Heart right ventricle (tissue), 16 donors: ENCODE measurements around the gene IQCK. TPM values are rescaled to one million over a fixed set of nuclear protein-coding genes. Genes with fewer than 3 reads are reported as not detected.

Experiments used
- ATAC-seq, 8 donors: fragments of 200-7000 bp; cut with Tn5 transposase; one replicate each; pipeline ENCODE4 v1.9.1; 2020; ENCODE audit warnings: mild to moderate bottlenecking in 8 of 8, moderate library complexity in 8 of 8, moderate number of reproducible peaks in 1 of 8
- DNase-seq, 2 donors: peaks; one replicate each; pipeline ENCODE4 v3.0.0-alpha.2; 2020
- H3K27ac ChIP-seq, 10 donors: fragments of 200-600 bp; sonication (generic) in 2 of 10; one replicate each; pipeline versions ENCODE4 v1.5.0 to v1.8.0; 2020 to 2022; ENCODE audit warnings: mild to moderate bottlenecking in 3 of 10
- H3K27me3 ChIP-seq, 7 donors: fragments of 200-600 bp; one replicate each; pipeline ENCODE4 v1.8.0; 2021 to 2022; ENCODE audit warnings: mild to moderate bottlenecking in 2 of 7
- H3K36me3 ChIP-seq, 9 donors: fragments of 200-600 bp; sonication (generic) in 1 of 9; one replicate each; pipeline versions ENCODE4 v1.5.0 to v1.8.0; 2020 to 2022; ENCODE audit warnings: mild to moderate bottlenecking in 2 of 9
- H3K4me1 ChIP-seq, 9 donors: fragments of 200-600 bp; sonication (generic) in 1 of 9; one replicate each; pipeline versions ENCODE4 v1.5.0 to v1.8.0; 2020 to 2022; ENCODE audit warnings: mild to moderate bottlenecking in 4 of 9
- H3K4me3 ChIP-seq, 10 donors: fragments of 200-600 bp; sonication (generic) in 2 of 10; one replicate each; pipeline versions ENCODE4 v1.5.0 to v1.8.0; 2020 to 2022; ENCODE audit warnings: mild to moderate bottlenecking in 7 of 10, moderate library complexity in 2 of 10
- H3K9me3 ChIP-seq, 11 donors: fragments of 200-600 bp in 10 of 11; sonication (generic) in 2 of 11; one replicate each; pipeline versions ENCODE4 v1.5.0 to v1.8.0; 2013 to 2022; ENCODE audit warnings: mild to moderate bottlenecking in 2 of 11, control low read depth in 1 of 11, moderate library complexity in 1 of 11
- WGBS, 2 donors: extraction: QIAGEN DNeasy Blood & Tissue Kit; methylation state at CpG; one replicate each; pipeline ENCODE4 v1.1.7; 2013; ENCODE audit warnings: inconsistent platforms in 1 of 2; 5-methylcytosine and 5-hydroxymethylcytosine counted together
- intact Hi-C, 10 donors: fragments of 100-400 bp; cut with DNase I; formaldehyde crosslinking; loops; one replicate each; pipeline versions ENCODE4 v1.11.1 to v1.14.2; 2022
- polyA plus RNA-seq, 2 donors: library from polyadenylated mRNA; stranded (reverse); fragments of 200-250 nt; gene quantifications; one replicate each; pipeline ENCODE4 v1.2.3, GENCODE V29; 2013
- total RNA-seq, 10 donors: library from RNA; stranded (reverse); fragmentation: NEBNext Ultra II Directional in 3 of 10; extraction: Animal tissue kit (Norgen Biotek cat#: 25700) in 3 of 10; gene quantifications; one replicate each; pipeline versions ENCODE4 v1.2.1 to v1.2.4, GENCODE V29; 2021 to 2023
- TF ChIP-seq, protein P1 (sequence below), 9 donors: fragments of 200-600 bp; sonication (generic) in 2 of 9; IDR thresholded peaks; one replicate each; pipeline versions ENCODE4 v1.5.0 to v1.8.0; 2021 to 2022; ENCODE audit warnings: antibody characterized with exemption in 9 of 9, mild to moderate bottlenecking in 5 of 9, moderate library complexity in 1 of 9
- donor health status: Arrhythmogenic right ventricular cardiomyopathy.
- donor health status: ischemic (EF 13 %, LVEDD 7.1; RV severe dilation, severe dysfunction).
- donor health status: healthy with polysubstance abuse.
- donor health status: DM: no; HTN: yes; CAD: no.
- donor health status: DM: no; HTN: no; CAD: no.
- donor health status: ischemic (EF 25% LVEDD 6.9; RV normal size, moderate dysfunction).
- donor health status: ischemic (EF 25% LVEDD 5.7; RV mildly dilated, moderate dysfunction).
- donor health status: healthy.
- donor health status: DM: yes; HTN: yes; CAD: no.
- donor health status: Ischemic cardiomyopathy.
- donor health status: ischemic (EF 35%, LVEDD 5.7; RV mildly dilated, moderate dysfunction).
- donor health status: nonischemic (EF 11% LVEDD 7.7; RV severe dilation, severe dysfunction).
- donor health status: DM: yes; HTN: yes; CAD: no.
- donor health status: PGD.
- donor health status: ischemic (EF 29% LVEDD 5.4; RV normal size, mild dysfunction).
- donor health status: nonischemic (EF 23%, LVEDD 6.1; RV moderate dilation, normal function).

IQCK gene
- total and polyA plus RNA-seq, 12 donors, result 5.5 to 11.7 (median 7.4) TPM

DNA sequence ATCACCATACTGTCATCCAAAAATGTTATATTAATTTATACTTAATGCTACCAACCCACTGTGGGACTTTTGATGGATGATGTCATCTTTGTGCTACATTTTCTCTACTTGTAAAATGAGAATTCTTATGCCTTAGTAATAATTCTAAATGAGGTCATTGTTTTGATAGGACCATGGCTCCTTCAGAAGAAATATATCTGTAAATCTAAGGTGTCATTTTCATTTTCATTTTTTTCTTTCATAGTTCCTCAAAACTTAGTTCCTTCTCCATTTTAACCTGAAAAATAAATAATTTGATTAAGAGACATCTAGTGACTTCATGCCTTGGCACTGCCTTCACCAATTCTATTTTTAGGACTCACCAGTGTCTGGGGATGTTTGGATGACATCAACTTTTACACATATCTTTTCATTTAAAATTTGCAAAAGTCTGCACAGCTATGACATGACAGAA, 117.9 kb downstream of the IQCK start:
- H3K4me1 ChIP-seq, result peaks cover 0 to 36% (median 8%) of the 10 kb centered on the region in 9 donors
- TF ChIP-seq, protein P1, sequence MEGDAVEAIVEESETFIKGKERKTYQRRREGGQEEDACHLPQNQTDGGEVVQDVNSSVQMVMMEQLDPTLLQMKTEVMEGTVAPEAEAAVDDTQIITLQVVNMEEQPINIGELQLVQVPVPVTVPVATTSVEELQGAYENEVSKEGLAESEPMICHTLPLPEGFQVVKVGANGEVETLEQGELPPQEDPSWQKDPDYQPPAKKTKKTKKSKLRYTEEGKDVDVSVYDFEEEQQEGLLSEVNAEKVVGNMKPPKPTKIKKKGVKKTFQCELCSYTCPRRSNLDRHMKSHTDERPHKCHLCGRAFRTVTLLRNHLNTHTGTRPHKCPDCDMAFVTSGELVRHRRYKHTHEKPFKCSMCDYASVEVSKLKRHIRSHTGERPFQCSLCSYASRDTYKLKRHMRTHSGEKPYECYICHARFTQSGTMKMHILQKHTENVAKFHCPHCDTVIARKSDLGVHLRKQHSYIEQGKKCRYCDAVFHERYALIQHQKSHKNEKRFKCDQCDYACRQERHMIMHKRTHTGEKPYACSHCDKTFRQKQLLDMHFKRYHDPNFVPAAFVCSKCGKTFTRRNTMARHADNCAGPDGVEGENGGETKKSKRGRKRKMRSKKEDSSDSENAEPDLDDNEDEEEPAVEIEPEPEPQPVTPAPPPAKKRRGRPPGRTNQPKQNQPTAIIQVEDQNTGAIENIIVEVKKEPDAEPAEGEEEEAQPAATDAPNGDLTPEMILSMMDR (IDR thresholded peaks at IDR 0.05), result no peak
- no peaks in the 10 kb centered on the region for H3K27me3 ChIP-seq
- no peak overlapping the region for H3K4me3 ChIP-seq
- H3K9me3 ChIP-seq, result no peaks in the 10 kb centered on the region
- H3K36me3 ChIP-seq, result peaks cover 0 to 9% (median 0%) of the 10 kb centered on the region in 9 donors
- no peak for ATAC-seq
- H3K27ac ChIP-seq, result peak overlapping the region in 4 of 10 donors; percentile 7 to 34 (median 28)
- DNase-seq, result no peak
- intact Hi-C loops, result no loop called here

DNA sequence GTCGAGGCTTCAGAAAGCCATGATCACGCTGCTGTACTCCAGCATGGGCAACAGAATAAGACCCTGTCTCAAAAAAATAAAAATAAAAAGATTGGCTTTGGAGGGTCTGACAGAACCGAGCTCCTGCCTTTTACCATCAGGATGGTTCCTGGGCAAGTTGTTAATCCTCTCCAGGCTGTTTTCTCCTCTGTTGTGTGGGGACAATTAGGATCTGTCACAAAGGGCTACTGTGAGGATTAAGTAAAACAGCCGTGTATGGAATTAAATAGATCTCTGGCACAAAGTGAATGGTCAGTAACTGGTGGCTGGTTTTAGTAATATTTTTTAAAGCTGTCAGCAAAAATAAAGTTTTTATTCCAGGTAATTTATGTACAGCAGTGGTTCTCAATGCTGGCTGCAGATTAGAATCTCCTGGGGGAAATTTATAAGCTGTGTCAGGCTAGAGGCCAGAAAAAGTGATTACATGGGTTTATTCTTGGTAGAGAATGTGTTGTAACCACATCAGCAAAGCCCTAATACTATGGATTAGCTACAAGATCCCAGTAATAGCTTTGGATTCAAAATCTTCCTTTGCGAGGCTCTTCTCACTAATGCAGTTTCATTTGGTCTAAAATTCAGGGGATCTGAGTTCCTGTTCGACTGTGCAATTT, 119.4 kb downstream of the IQCK start:
- TF ChIP-seq, protein P1 (IDR thresholded peaks at IDR 0.05), result no peak
- H3K36me3 ChIP-seq, result peaks cover 0 to 4% (median 0%) of the 10 kb centered on the region in 9 donors
- no peaks in the 10 kb centered on the region for H3K27me3 ChIP-seq
- H3K4me1 ChIP-seq, result peaks cover 0 to 42% (median 12%) of the 10 kb centered on the region in 9 donors
- H3K27ac ChIP-seq, result peak overlapping the region in 6 of 10 donors; percentile 8 to 65 (median 35)
- intact Hi-C loops, result no loop called here
- DNase-seq, result no peak
- no peak overlapping the region for H3K4me3 ChIP-seq
- 83 to 87% methylated on average over 6 of the region's 6 CpGs for WGBS, 2 donors
- no peak for ATAC-seq
- no peaks in the 10 kb centered on the region for H3K9me3 ChIP-seq

DNA sequence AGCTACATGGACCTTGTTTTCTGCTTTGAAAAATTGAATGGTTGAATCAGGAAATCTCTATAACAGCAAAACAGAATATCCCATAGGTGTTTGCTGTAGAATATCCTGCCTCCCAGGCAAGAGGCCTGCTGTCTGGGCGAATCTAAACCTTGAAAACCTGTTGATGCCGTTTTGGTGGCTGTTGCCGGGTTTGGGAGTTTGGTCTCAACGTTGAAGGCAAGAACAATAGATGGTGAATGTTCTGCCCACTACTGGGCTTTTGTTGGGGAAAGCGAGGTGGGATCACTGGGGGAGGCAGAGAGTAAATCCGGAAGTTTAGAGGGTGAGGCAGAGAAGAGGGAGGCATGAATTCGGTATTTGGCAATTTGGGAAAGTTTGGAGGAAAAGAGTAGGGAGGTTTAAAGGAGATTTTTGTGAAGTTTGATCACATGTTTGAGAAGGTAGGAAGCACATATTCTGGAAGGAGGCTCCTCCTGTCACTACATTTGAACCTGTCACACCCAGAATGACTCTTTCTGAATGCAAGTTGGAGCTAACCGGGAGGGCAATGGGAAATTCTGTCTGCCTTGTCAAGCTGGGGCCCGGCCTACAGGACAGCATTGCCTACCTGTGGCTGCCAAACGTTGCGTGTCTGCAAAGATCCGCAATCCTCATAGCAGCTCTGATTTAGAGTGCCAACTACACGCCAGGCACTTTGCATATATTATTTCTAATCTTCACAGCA, 120.1 kb downstream of the IQCK start:
- WGBS, 2 donors, result 79 to 80% methylated on average over 13 of the region's 13 CpGs
- TF ChIP-seq, protein P1 (IDR thresholded peaks at IDR 0.05), result no peak
- DNase-seq, result no peak
- no peaks in the 10 kb centered on the region for H3K9me3 ChIP-seq
- H3K27me3 ChIP-seq, result no peaks in the 10 kb centered on the region
- intact Hi-C loops, result no loop called here
- ATAC-seq, result no peak
- no peaks in the 10 kb centered on the region for H3K36me3 ChIP-seq
- H3K27ac ChIP-seq, result peak overlapping the region in 7 of 10 donors; percentile 5 to 65 (median 30)
- no peak overlapping the region for H3K4me3 ChIP-seq
- peaks cover 0 to 49% (median 17%) of the 10 kb centered on the region in 9 donors for H3K4me1 ChIP-seq

DNA sequence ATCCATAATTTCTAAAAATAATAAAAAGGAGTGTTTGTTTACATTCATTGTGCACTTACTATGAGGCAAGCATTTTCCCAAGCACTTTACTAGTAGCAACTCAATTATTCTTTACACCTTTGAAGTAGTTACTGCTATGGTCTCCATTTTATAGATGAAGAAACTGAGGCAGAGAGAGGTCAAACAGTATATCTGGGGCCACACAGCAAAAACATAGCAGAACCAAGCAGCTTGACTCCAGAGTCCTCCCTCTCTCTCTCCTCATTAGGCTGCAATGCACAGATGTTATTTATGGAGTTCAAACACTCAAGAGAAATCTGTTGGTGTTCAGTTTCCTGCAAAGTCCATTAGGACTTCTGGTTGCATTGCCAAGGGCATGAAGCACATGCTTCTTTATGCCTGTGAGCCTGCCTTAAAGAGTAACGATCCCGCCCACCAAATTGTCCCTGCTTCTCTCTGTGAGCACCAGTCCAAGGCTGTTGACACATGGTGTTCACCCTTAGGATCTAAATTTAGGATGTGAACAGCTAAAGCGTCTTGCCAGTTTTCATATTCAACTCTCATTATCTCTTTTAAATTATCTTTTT, 122.5 kb downstream of the IQCK start:
- peak in 1 of 2 donors; percentile 68 for DNase-seq
- H3K4me1 ChIP-seq, result peaks cover 0 to 57% (median 17%) of the 10 kb centered on the region in 9 donors

More for the DNA sequence above, 122.5 kb downstream of the IQCK start:
- 10 to 23% methylated on average over 3 of the region's 3 CpGs for WGBS, 2 donors
- H3K4me3 ChIP-seq, result no peak overlapping the region
- H3K36me3 ChIP-seq, result no peaks in the 10 kb centered on the region
- peak; percentile 86 to 97 (median 92) for ATAC-seq
- H3K27ac ChIP-seq, result peak overlapping the region; percentile 31 to 82 (median 74)
- intact Hi-C loops, result no loop called here
- H3K9me3 ChIP-seq, result no peaks in the 10 kb centered on the region
- no peaks in the 10 kb centered on the region for H3K27me3 ChIP-seq
- TF ChIP-seq, protein P1 (IDR thresholded peaks at IDR 0.05), result no peak
